RWPE1 (cell line): ENCODE data around the gene ADAMTS6.
A peak's percentile ranks its signal among the peaks of the same experiment; 100 is the strongest.

Experiments
- CTCF ChIA-PET: fragments of 350-600 bp; sonication (Branson Sonifier 250); formaldehyde crosslinking; extraction: SDS; loops from one replicate; lab custom pipeline; 2021; lab: Yijun Ruan, JAX
- POLR2A ChIA-PET: fragments of 400-600 bp; formaldehyde crosslinking; extraction: SDS; loops from one replicate; lab custom pipeline; 2020; ENCODE audit warnings: antibody characterized with exemption; ENCODE audit not compliant: low non-redundant PET; lab: Yijun Ruan, JAX
- DNase-seq: peaks from one replicate; pipeline ENCODE4 v3.0.0; 2012; ENCODE audit warnings: low spot score
- H3K27ac ChIP-seq: fragments of 450-650 bp; 2 replicates; pipeline ENCODE4 v1.5.1; 2017
- CTCF ChIP-seq: fragments of 450-650 bp; conservative IDR thresholded peaks from 2 replicates; pipeline ENCODE4 v1.5.1; 2017; ENCODE audit warnings: low read depth, mild to moderate bottlenecking

ADAMTS6 gene

DNA sequence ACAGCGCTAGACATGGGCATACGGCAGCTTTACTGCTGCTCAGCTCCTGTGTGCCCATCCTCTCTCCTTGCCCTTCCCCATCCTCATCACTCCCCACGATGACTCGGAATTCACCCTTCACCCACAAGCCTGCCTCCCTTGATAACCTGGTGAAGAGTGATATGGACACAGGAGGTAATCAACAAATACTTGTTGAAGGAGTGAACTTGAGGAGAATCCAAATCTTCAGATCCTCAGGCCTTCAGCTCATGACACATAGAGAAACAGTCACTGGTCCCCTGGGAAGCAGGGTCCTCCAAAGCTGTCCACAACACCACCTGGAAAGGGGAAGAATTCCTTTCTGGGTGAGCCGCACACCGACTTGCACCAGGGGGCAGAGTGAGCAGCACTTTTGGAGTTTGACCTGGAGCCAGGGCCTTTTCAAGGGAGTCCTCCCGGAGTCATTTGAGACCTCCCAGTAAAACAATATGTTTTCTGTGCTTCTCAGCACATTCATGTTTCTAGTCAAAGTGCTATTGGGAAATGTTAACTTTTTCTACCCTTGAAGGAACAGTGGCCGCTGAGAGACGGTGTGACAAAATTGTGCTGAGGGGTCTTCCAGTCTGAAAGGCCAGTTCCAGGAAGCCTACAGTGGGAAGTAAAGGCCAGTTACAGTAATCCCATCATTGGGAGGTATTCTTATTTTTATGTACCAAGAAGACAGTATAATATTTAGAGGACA is 380.6 kb downstream of the ADAMTS6 start:
- TF ChIP-seq CTCF, result peak; percentile 55
- DNase-seq, result peak; percentile 82
- POLR2A ChIA-PET, result no interaction called here
- CTCF ChIA-PET, result interaction anchor here (0.6 to 3.3 kb wide), 2 partner anchors 209 to 382 kb away, joined by 4 to 9 read pairs; no protein-coding TSS in a partner anchor
- no peak overlapping the region for H3K27ac ChIP-seq
